GDM1 (cell line): Measurements from ENCODE around the gene ATL3.
"Not testable (repeated sequence)": the region's sequence is repeated elsewhere in the genome, so short reads cannot be mapped to it uniquely, and the experiment has no call there.

ENCODE experiments used
- DNase-seq: peaks from one replicate; lab custom pipeline; 2025; lab: John Stamatoyannopoulos, UW

The ATL3 gene

GRCh38 chr11:63589000-63589399 is 82.2 kb downstream of the ATL3 start:
- no peak for DNase-seq

GRCh38 chr11:63586451-63587166 is 84.6 kb downstream of the ATL3 start:
- no peak for DNase-seq

DNA sequence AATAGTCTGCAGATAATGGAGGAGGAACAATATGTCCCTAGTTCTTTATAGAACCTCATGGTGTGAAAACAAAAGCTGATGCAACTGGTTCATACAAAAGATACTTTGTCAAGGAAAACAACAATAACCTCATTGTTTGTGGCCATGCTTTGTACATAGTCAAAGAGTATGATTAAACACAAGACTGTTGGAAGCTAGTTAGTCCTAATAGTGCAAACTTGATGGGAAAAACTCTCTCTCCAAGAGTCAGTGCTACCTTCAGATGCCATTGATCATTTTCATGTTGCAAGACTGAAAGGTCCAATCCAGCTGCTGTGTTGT is 87.9 kb downstream of the ATL3 start:
- no peak for DNase-seq

- DNase-seq, result not testable (repeated sequence)
These were observed 90.0 kb downstream of the ATL3 start for GRCh38 chr11:63581224-63581623.

DNA sequence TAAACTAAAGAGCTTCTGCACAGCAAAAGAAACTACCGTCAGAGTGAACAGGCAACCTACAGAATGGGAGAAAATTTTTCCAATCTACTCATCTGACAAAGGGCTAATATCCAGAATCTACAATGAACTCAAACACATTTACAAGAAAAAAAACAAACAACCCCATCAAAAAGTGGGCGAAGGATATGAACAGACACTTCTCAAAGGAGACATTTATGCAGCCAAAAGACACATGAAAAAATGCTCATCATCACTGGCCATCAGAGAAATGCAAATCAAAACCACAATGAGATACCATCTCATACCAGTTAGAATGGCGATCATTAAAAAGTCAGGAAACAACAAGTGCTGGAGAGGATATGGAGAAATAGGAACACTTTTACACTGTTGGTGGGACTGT is 92.3 kb downstream of the ATL3 start:
- not testable (repeated sequence) for DNase-seq

- no peak for DNase-seq
These were observed 96.1 kb downstream of the ATL3 start for GRCh38 chr11:63574856-63575602.
